GF-D8 (cell line): Measurements from ENCODE around the gene CHRD.

ENCODE experiments used
- DNase-seq: peaks from one replicate; lab custom pipeline; 2025; lab: John Stamatoyannopoulos, UW

CHRD gene

DNA sequence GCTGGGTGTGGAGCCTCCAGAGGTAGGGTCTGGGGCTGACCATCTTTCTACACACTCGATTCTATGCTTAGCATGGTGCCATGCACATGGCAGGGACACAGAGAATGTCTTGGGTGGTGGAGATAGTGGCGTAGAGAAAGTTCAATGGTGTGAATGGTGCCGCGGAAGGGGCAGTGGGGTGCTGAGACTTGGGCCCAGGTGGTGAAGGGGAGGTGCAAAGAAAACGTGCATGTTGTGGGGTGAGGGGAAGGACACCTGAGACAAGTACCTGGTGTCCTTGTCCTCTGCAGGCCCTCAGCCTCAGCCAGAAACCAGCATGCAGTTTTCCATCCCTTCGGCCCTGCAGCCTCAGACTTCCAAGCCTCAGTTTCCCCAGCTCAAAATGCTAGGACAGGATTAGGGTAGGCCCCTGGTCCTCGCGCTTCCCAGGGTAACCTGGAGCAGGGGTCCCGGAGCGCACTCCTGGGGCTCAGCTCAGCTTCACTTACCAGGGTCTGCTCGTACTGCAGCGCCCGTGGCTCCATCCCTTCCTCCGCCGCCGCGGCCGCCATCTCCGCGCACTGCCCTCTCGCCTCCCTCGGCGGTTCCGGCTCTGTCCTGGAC lies 18.8 kb upstream of the CHRD start:
- no peak for DNase-seq

- no peak for DNase-seq
Observed at GRCh38 chr3:184361532-184361931, 18.3 kb upstream of the CHRD start, which contains the start of the genes CLCN2 and POLR2H. Gene CLCN2 (minus strand): TSS chr3:184361605. CDS start chr3:184361479, 126 bp downstream. Gene POLR2H (plus strand): TSS chr3:184361710. CDS start chr3:184363493, 1,783 bp downstream.

DNA sequence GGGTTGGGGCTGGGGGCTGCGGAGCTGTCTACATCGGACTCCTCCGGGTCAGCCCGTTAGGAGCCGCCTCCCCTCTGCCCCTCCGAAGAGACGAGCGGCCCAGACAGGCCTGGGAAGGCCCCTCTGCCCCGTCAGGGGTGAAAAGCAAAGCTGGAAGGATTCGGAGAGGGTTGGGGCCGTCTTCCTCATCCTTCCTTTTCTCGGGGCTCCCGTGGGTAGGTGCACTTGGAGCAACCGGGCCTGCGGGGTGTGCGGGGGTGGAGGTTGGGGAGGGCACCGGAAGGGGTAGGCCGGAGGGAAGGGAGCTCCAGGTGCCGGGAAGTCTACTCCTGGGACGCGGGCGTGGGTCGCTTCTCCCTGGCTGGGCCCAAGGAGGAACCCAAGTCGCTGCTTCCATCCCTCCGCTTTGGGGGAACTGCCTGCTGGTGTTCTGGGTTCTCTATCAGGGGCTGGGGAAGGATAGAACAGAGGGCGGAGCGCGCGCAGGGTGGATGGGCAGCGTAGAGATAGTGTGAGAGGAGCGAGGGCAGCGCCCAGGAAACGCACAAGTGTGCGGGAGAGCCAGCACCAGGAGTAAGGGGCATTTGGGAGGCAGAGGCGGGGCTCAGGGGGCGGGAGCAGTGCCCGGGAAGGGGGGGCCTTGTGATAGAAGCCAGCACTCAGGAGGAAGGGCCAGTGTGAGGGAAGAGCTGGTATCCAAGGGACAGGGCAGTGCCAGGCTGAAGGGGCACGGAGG lies 17.8 kb upstream of the CHRD start:
- DNase-seq = peak; percentile 24

DNA sequence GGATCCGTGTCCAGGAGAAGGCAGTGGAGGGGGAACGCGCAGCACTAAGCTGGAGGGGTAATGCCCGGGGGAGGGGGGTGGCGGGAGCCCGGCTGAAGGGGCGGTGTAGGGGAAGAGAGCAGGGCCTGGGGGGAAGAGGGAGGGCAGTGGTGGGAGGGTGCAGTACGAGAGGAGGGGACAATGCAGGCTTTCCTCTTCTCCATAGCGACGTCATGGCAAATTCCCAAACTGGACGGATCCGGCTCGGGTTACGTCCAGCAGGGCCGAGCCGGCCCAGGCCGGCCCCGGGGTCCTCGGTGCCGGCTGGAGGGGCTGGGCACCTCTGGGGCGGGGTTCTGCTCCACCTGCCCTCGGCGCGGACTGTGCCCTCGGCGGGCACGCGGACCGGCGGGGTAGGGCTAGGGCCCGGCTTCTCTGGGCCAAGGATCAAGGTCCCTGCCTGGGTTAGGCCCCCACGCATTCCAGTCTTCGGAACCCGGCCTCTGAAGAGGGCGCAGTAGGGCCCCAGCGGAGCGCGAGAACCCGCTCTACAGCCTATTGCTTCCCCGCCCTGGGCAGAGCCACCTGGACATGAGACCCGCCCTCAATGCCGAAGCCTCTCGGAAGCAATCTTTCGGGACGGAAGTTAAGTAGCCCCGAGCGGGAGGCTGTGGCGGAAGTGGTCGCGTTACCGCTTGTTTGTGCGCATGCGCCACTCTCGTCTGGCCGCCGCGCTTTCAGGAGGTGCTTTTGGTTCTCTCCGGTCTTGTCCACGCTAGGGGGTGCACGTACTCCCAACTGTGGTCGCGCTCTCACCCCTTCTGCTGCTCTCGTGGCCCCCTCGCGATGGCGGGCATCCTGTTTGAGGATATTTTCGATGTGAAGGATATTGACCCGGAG lies 16.9 kb upstream of the CHRD start:
- DNase-seq = peak; percentile 97

- no peak for DNase-seq
Observed at GRCh38 chr3:184366619-184367289, 13.1 kb upstream of the CHRD start.

DNA sequence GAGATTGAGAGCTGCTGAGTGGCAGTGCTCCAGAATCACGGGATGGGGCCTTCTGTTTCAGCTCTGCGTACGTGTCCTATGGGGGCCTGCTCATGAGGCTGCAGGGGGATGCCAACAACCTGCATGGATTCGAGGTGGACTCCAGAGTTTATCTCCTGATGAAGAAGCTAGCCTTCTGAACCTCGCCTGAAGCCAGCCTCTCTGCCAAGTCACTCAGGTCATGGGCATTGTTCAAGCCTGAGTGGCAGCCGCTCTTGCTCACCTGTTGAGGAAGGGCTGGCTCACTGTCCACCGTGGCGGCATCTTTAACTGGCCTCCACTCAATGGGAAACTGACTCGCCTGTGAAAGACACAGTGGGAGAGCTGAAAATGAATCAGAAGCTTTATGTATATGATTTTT lies 11.7 kb upstream of the CHRD start:
- no peak for DNase-seq

- no peak for DNase-seq
Observed at GRCh38 chr3:184368586-184369183, 11.2 kb upstream of the CHRD start.

- peak; percentile 55 for DNase-seq
Observed at GRCh38 chr3:184371570-184372018, 8.3 kb upstream of the CHRD start.

- DNase-seq = no peak
Observed at GRCh38 chr3:184372296-184372821, 7.5 kb upstream of the CHRD start.

DNA sequence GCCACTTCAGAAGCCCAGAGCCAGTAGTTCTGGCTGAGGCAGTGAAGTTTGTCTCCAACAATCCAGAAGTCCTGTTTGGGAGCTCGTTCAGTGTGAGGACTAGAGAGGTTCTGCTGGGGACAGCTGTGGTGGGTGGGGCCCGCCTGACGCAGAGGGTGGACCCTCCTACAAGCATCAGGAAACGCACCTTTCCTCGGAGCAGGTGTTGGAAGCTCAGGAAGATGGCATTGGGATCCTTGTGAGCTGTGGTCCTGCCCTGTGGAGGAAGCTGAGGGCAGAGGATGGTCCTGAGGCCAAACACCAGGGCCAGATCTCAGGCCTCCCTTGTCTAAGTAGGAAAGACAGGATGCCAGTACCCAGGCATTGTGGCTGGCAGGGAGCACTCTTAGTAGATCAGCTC lies 6.9 kb upstream of the CHRD start:
- DNase-seq = no peak

DNA sequence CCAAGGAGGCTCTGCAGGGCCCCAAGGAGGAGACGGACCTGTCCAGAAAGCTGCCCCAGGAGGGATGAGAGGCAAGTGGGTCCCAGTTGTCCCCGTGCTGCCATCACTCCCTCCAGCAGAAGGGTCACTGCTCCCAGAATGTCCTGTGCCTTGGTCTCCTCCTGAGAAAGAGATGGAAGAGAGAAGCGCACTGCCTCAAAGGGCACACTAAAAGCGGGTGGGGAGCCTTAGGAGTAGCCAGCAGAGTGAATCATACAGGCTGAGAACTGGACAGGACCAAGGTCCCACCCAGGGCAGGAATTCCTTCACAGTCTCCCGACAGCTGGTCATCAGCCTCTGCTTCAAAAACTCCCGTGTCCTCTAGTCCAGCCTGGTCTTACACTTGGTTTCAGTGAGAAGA lies 6.4 kb upstream of the CHRD start:
- DNase-seq = no peak

DNA sequence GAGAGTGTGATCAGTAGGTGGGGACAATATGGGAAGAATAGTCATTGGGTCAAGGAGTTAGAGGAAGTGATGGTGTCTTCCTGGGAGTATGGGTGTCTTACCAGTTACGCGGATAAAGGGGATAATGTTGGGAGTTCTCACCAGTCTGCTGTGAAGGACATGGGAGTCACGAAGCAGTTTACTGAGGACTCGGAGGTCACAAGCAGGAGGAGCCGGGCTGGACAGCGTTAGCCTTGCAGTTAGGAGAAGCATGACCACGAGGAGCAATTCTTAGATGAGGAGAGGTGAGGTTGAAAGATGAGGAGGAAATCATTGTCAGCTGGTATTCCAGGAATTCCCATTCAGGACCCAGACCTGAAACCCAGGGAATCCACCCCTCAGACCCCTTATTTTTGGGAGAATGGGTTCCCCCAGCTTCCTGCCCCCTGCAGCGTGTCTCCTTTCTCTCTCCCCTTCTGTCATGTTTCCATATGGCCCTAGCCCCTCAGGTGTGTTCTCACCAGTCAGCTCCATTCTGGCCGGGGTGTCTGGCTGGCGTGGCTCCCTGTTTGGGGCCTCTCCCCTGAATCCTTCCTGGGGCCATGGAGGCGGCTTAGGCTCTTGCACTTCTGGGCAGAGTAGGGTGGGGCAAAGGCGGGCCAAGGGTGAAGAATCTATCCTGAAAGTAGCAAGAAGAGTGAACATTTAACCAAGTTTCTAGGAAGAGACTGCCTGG lies 4.0 kb upstream of the CHRD start:
- no peak for DNase-seq

DNA sequence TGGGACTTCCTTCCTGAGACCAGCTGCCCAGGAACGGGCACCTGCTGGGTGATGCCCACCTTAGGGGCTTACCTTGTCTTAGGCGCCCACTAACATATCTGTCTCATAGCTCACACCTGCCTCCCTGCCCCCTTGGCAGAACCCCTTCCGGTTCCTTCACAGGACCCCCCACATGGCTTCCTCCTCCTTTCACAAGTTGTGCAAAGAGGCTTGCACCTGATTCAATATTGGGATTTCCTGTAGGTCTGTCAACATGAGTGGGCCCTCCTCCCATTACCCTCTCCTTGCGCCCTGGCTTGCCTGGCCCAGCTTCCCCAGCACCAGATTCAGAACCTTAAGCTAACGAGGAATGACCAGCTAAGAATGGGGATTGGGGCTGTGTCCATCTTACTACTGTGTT lies 2.5 kb upstream of the CHRD start:
- DNase-seq = no peak

DNA sequence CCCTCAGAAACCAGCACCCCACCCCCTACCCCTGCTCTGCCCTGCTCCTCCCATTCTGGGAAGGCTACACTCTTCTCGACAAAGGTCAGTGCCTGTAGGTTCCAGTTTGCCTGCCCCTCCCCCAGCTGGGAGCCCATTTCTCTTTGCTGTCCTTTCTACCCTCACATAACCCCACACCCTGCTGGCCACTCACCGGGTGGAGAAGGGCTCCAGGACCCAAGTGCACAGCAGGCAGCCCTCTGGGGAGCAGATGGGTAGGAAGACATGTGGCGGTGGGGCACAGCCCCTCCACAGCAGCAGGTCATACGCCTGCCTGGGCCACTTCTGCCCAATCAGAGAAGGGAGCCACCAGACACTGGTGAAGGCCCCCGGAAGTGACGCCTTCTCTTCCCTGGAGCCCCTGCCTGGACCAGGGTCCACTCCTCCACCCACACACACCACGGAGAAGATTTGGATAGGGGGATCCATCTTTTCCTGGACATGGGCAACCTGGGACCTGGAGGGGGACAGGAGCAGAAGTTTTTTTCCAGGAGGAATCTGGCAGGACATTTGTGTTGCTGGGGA lies 1.9 kb upstream of the CHRD start, which contains the start of gene THPO:
TSS of gene THPO (minus strand) at position 326 of the 564 bp plus-strand sequence. CDS start 1,948 bp downstream, outside the sequence.
- DNase-seq = no peak

DNA sequence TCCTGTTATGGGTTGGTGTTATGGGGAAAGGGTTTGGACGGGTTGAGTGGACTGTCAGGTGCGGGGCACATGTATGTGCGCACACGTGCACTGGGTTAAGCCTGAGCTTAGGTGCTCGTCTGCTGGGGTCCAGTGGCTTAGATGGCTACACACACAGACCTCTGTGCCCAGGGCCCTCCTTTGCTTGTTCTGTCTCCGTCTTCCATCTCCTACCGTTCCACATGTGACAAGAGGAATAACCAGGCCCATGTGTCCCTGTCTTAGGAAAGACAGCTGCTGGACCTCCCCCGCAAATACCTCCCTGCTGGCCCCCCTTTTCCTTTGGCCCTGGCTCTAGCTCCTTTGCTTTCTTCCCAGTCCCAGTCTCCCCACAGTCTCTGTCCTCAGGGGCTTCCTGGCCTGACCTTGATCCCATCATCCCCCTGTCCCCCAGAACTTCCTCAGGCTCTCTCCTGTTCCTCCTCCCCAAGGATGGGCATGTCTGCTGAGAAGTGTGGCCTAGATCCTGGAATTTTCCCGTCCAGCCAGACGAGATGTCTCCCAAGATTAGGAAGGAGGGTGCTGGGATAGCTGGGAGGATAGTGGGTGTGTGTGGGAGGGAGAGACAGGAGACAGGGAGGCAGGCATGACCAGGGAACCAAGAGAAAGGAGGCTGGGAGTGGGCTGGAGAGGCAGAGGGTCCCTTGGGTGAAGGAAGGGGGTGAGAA lies 1.1 kb upstream of the CHRD start:
- DNase-seq = no peak

DNA sequence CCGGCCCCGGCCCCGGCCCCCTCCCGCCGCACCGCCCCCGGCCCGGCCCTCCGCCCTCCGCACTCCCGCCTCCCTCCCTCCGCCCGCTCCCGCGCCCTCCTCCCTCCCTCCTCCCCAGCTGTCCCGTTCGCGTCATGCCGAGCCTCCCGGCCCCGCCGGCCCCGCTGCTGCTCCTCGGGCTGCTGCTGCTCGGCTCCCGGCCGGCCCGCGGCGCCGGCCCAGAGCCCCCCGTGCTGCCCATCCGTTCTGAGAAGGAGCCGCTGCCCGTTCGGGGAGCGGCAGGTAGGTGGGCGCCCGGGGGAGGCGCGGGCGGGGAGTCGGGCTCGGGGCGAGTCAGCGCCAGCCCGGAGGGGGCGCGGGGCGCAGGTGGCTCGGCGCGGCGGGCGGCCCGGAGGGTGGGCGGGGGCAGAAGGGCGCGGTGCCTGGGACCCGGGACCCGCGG lies 352 bp downstream of the CHRD start:
- DNase-seq = no peak

GRCh38 chr3:184380627-184381260 lies 890 bp downstream of the CHRD start:
- DNase-seq = no peak

DNA sequence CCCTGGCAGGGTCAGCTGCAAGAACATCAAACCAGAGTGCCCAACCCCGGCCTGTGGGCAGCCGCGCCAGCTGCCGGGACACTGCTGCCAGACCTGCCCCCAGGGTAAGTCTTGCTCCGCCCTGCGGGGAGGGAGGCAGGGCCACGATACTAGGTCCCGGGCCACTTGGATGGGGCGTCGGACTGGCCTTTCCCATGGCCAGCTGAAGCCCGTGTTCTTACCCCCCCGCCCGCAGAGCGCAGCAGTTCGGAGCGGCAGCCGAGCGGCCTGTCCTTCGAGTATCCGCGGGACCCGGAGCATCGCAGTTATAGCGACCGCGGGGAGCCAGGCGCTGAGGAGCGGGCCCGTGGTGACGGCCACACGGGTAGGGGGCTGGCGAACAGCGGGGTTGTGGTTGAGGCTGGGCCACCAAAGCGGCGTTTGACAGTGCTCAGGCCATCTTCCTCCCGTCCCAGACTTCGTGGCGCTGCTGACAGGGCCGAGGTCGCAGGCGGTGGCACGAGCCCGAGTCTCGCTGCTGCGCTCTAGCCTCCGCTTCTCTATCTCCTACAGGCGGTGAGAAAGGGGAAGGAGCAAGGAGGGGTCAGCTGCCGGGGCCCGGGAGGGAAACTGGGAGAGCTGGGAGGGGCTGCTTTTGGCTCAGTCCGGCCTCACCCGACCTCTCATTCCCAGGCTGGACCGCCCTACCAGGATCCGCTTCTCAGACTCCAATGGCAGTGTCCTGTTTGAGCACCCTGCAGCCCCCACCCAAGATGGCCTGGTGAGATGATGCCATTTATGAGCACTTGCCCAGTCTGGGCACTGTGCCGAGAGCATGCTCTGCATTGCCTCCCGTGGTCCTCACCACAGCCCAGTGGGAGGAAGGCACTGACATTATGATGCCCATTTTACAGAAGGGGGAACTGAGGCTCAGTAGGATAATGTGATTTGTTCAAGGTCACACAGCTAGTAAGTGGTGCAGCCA lies 1.7 kb downstream of the CHRD start:
- no peak for DNase-seq
